ENCODE data around the gene FOXL2NB. TPM values are rescaled to one million over a fixed set of nuclear protein-coding genes. Genes with fewer than 3 reads are reported as not detected.

FOXL2NB gene
- total RNA-seq, 4 donors from 2014 or later: 0.26 TPM; not detected in 3

DNA sequence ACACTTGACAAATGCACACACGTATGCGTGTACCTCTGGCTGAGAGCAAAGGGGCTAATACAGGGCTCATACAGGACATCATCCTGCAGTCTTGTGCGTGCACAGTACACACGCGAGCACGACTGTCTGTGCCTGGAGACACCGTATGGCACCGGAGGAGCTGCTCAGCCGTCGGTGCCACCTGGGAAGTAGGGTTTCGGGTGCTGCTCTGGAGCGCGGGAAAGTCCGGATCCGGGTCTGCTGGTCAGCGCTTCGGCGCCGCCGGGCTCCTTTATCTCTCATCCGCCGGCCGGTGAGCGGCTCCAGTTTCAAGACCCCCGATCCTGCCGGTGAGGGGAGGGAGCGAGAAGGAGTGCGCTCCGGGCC is 9.3 kb upstream of the FOXL2NB start:
- H3K4me3 ChIP-seq: no peak overlapping the region
- no peak overlapping the region for H3K27ac ChIP-seq
- WGBS: 14% methylated on average over 14 of the region's 29 CpGs
- TF ChIP-seq POLR2A (IDR thresholded peaks at IDR 0.05) (no peak), EP300 (IDR thresholded peaks at IDR 0.05) (no peak), POLR2AphosphoS5 (IDR thresholded peaks at IDR 0.05) (no peak)
- TF ChIP-seq, protein P1, sequence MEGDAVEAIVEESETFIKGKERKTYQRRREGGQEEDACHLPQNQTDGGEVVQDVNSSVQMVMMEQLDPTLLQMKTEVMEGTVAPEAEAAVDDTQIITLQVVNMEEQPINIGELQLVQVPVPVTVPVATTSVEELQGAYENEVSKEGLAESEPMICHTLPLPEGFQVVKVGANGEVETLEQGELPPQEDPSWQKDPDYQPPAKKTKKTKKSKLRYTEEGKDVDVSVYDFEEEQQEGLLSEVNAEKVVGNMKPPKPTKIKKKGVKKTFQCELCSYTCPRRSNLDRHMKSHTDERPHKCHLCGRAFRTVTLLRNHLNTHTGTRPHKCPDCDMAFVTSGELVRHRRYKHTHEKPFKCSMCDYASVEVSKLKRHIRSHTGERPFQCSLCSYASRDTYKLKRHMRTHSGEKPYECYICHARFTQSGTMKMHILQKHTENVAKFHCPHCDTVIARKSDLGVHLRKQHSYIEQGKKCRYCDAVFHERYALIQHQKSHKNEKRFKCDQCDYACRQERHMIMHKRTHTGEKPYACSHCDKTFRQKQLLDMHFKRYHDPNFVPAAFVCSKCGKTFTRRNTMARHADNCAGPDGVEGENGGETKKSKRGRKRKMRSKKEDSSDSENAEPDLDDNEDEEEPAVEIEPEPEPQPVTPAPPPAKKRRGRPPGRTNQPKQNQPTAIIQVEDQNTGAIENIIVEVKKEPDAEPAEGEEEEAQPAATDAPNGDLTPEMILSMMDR (IDR thresholded peaks at IDR 0.05): no peak
- no peaks in the 10 kb centered on the region for H3K36me3 ChIP-seq
- no peak for DNase-seq (ENCODE audit: low spot score in 2 of 2)
- H3K9me3 ChIP-seq: no peaks in the 10 kb centered on the region
- peaks cover 45% of the 10 kb centered on the region for H3K4me1 ChIP-seq
- H3K27me3 ChIP-seq: peaks cover 71% of the 10 kb centered on the region

GRCh38 chr3:138938056-138938876 is 8.8 kb upstream of the FOXL2NB start:
- Histone ChIP-seq H3K9me3 (no peaks in the 10 kb centered on the region), H3K4me1 (peaks cover 45% of the 10 kb centered on the region), H3K27me3 (peaks cover 77% of the 10 kb centered on the region), H3K36me3 (no peaks in the 10 kb centered on the region), H3K27ac (no peak overlapping the region), H3K4me3 (no peak overlapping the region)
- DNase-seq (ENCODE audit: low spot score in 2 of 2): no peak
- no peak for TF ChIP-seq POLR2AphosphoS5 (IDR thresholded peaks at IDR 0.05)
- TF ChIP-seq POLR2A (IDR thresholded peaks at IDR 0.05): no peak
- TF ChIP-seq EP300 (IDR thresholded peaks at IDR 0.05): no peak
- TF ChIP-seq, protein P1 (IDR thresholded peaks at IDR 0.05): no peak
- WGBS: 7% methylated on average over 16 of the region's 48 CpGs

- Histone ChIP-seq H3K27me3 (peaks cover 85% of the 10 kb centered on the region), H3K9me3 (no peaks in the 10 kb centered on the region), H3K36me3 (no peaks in the 10 kb centered on the region), H3K4me3 (no peak overlapping the region), H3K4me1 (peaks cover 45% of the 10 kb centered on the region), H3K27ac (no peak overlapping the region)
- TF ChIP-seq EP300 (IDR thresholded peaks at IDR 0.05) (no peak), POLR2AphosphoS5 (IDR thresholded peaks at IDR 0.05) (no peak), POLR2A (IDR thresholded peaks at IDR 0.05) (no peak)
- TF ChIP-seq, protein P1 (IDR thresholded peaks at IDR 0.05): no peak
- 13% methylated on average over 22 of the region's 32 CpGs for WGBS
- DNase-seq (ENCODE audit: low spot score in 2 of 2): no peak
Measured at GRCh38 chr3:138938877-138939560, 8.0 kb upstream of the FOXL2NB start.

GRCh38 chr3:138939561-138940241 is 7.3 kb upstream of the FOXL2NB start:
- no peak overlapping the region for H3K4me3 ChIP-seq
- peaks cover 50% of the 10 kb centered on the region for H3K4me1 ChIP-seq
- H3K9me3 ChIP-seq: no peaks in the 10 kb centered on the region
- TF ChIP-seq POLR2AphosphoS5 (IDR thresholded peaks at IDR 0.05) (no peak), EP300 (IDR thresholded peaks at IDR 0.05) (no peak), POLR2A (IDR thresholded peaks at IDR 0.05) (no peak)
- TF ChIP-seq, protein P1 (IDR thresholded peaks at IDR 0.05): no peak
- no peak overlapping the region for H3K27ac ChIP-seq
- 21% methylated on average over 52 of the region's 52 CpGs for WGBS
- no peaks in the 10 kb centered on the region for H3K36me3 ChIP-seq
- H3K27me3 ChIP-seq: peaks cover 92% of the 10 kb centered on the region
- no peak for DNase-seq (ENCODE audit: low spot score in 2 of 2)

- H3K4me1 ChIP-seq: peaks cover 57% of the 10 kb centered on the region
- H3K27me3 ChIP-seq: peaks cover 99% of the 10 kb centered on the region
- WGBS: 81% methylated on average over 6 of the region's 6 CpGs
- DNase-seq (ENCODE audit: low spot score in 2 of 2): no peak
- no peak for TF ChIP-seq POLR2A (IDR thresholded peaks at IDR 0.05)
- no peak for TF ChIP-seq EP300 (IDR thresholded peaks at IDR 0.05)
- TF ChIP-seq POLR2AphosphoS5 (IDR thresholded peaks at IDR 0.05): no peak
- TF ChIP-seq, protein P1 (IDR thresholded peaks at IDR 0.05): no peak
- H3K36me3 ChIP-seq: no peaks in the 10 kb centered on the region
- H3K4me3 ChIP-seq: no peak overlapping the region
- H3K9me3 ChIP-seq: no peaks in the 10 kb centered on the region
- H3K27ac ChIP-seq: no peak overlapping the region
Measured at GRCh38 chr3:138940446-138940845, 6.6 kb upstream of the FOXL2NB start.
